B cell (primary cell): ENCODE results near the gene CAPN15.

ENCODE experiments used
- EZH2 ChIP-seq: IDR thresholded peaks from 2 replicates; pipeline ENCODE4 v1.6.1; 2012; ENCODE audit warnings: borderline replicate concordance, low read depth, mild to moderate bottlenecking, moderate library complexity, low read length; ENCODE audit not compliant: insufficient read depth, poor library complexity, severe bottlenecking
- TF ChIP-seq, protein P1 (sequence below): fragments of 200-600 bp; IDR thresholded peaks from one replicate; pipeline ENCODE4 v1.8.0; 2022; ENCODE audit warnings: antibody characterized with exemption, mild to moderate bottlenecking

DNA sequence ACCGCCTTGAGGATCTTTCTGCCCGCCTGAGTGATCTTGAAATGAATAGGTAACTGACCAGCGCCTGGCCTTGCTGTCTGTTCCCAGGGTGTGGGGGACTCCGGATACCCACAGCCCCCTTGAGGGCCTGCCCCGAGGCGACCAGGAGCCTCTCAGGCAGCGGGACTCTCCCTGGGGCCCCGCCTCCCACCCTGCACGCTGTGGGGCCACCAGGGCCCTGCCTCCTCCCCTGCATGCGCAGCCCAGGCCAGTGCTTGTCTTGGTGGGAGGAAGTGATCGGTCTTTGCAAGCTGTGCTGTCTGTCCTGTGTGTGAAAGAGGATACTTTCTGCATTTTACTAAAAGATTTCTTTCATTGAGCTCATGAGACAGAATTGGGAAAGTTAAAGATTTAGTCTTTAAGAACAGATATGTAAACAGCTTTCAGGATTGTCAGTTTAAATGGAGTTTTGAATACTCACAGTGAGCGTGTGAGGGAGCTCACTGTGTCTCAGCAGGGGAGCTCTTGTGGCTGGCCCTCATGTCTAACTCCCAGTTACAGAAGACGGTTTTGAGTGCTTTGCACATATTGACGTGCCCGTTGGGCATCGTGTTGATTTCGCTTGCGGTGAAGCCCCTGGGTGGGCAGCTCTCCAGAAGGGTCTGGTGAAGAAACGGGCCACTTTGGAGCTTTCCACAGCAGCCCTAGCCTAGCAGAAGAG, 36.1 kb upstream of the CAPN15 start:
- TF ChIP-seq, protein P1, sequence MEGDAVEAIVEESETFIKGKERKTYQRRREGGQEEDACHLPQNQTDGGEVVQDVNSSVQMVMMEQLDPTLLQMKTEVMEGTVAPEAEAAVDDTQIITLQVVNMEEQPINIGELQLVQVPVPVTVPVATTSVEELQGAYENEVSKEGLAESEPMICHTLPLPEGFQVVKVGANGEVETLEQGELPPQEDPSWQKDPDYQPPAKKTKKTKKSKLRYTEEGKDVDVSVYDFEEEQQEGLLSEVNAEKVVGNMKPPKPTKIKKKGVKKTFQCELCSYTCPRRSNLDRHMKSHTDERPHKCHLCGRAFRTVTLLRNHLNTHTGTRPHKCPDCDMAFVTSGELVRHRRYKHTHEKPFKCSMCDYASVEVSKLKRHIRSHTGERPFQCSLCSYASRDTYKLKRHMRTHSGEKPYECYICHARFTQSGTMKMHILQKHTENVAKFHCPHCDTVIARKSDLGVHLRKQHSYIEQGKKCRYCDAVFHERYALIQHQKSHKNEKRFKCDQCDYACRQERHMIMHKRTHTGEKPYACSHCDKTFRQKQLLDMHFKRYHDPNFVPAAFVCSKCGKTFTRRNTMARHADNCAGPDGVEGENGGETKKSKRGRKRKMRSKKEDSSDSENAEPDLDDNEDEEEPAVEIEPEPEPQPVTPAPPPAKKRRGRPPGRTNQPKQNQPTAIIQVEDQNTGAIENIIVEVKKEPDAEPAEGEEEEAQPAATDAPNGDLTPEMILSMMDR, result no peak
- TF ChIP-seq EZH2, result no peak
